ENCODE data around the gene CCDC126. TPM values are rescaled to one million over a fixed set of nuclear protein-coding genes. Genes with fewer than 3 reads are reported as not detected.
A peak's percentile ranks its signal among the peaks of the same experiment; 100 is the strongest.
"Not testable (repeated sequence)": the region's sequence is repeated elsewhere in the genome, so short reads cannot be mapped to it uniquely, and the experiment has no call there.

The CCDC126 gene, protein sequence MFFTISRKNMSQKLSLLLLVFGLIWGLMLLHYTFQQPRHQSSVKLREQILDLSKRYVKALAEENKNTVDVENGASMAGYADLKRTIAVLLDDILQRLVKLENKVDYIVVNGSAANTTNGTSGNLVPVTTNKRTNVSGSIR
- 9.9 and 13.4 TPM in 2 replicates for total RNA-seq

DNA sequence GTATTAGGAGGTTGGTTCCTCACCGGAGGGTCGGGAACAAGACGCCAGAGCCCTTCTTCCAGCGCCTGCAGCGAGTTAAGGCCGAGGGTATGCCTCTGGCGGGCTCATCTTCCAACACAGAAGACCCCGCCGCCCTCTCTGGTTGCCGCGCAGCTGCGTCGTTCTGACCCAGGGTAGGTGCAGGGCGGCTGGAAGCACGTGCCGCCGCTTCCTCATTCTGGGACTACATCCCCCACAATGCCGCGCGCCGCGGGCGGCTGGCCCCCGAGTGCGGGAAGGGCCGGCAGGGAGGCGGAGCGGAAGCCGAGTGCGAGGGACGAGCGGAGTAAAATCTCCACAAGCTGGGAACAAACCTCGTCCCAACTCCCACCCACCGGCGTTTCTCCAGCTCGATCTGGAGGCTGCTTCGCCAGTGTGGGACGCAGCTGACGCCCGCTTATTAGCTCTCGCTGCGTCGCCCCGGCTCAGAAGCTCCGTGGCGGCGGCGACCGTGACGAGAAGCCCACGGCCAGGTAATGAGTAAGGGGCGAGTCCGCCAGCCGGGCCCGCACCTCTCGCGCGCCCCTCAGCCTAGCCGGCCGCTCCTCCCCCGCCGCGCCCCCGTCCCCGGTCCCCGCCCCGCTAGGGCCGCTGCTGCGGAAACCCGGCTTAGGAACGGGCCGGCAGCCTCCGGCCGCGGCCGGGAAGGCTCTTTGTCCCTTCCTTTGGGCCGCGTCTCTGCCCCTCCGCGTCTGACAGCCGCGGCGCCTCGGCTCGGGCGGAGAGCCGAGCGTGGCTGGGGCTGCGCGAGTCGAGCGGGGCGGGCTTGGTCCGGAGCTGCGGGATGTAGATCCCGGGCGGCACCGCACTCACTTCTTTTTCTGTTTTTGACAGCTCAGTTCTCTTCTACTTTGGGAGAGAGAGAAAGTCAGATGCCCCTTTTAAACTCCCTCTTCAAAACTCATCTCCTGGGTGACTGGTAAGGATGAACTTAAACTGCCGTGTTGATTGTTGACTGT is at the start of gene CCDC126:
CCDC126 (plus strand) TSS at position 289 of the 998 bp plus-strand sequence. CDS start 13,934 bp downstream, outside the sequence.
- TF ChIP-seq, protein P1, sequence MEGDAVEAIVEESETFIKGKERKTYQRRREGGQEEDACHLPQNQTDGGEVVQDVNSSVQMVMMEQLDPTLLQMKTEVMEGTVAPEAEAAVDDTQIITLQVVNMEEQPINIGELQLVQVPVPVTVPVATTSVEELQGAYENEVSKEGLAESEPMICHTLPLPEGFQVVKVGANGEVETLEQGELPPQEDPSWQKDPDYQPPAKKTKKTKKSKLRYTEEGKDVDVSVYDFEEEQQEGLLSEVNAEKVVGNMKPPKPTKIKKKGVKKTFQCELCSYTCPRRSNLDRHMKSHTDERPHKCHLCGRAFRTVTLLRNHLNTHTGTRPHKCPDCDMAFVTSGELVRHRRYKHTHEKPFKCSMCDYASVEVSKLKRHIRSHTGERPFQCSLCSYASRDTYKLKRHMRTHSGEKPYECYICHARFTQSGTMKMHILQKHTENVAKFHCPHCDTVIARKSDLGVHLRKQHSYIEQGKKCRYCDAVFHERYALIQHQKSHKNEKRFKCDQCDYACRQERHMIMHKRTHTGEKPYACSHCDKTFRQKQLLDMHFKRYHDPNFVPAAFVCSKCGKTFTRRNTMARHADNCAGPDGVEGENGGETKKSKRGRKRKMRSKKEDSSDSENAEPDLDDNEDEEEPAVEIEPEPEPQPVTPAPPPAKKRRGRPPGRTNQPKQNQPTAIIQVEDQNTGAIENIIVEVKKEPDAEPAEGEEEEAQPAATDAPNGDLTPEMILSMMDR (conservative IDR thresholded peaks at IDR 0.05; ENCODE audit: low read depth, low read length): no peak

DNA sequence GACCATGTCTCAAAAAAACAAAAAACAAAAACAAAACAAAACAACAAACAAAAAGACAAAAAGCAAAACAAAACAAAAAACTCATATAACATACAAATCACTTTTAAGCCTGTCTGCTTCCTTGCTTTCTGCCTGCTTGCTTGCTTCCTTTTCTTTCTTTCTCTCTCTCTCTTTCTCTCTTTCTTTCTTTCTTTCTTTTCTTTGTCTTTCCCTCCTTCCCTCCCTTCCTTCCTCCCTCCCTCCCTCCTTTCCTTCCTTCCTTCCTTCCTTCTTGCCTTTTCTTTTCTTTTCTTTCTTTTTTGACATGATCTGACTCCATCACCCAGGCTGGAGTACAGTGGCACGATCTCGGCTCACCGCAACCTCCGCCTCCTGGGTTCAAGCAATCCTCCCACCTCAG is 49.5 kb upstream of the CCDC126 start:
- no peak overlapping the region for H3K4me3 ChIP-seq (ENCODE audit: low read depth, low read length)
- DNase-seq (ENCODE audit: low read depth): no peak
- TF ChIP-seq, protein P1 (conservative IDR thresholded peaks at IDR 0.05; ENCODE audit: low read depth, low read length): no peak

More for the DNA sequence above, at the start of gene CCDC126:
- peak within 1 kb of the TSS; percentile 72 for H3K4me3 ChIP-seq (ENCODE audit: low read depth, low read length)
- DNase-seq (ENCODE audit: low read depth): peak; percentile 27

- DNase-seq (ENCODE audit: low read depth): no peak
These were observed 38.9 kb upstream of the CCDC126 start for GRCh38 chr7:23558303-23558702.

GRCh38 chr7:23570592-23571200 is 26.5 kb upstream of the CCDC126 start:
- TF ChIP-seq, protein P1 (conservative IDR thresholded peaks at IDR 0.05; ENCODE audit: low read depth, low read length): peak; percentile 96
- peak; percentile 25 for DNase-seq (ENCODE audit: low read depth)

More at GRCh38 chr7:23558303-23558702, 38.9 kb upstream of the CCDC126 start:
- H3K4me3 ChIP-seq (ENCODE audit: low read depth, low read length): no peak overlapping the region
- TF ChIP-seq, protein P1 (conservative IDR thresholded peaks at IDR 0.05; ENCODE audit: low read depth, low read length): no peak

DNA sequence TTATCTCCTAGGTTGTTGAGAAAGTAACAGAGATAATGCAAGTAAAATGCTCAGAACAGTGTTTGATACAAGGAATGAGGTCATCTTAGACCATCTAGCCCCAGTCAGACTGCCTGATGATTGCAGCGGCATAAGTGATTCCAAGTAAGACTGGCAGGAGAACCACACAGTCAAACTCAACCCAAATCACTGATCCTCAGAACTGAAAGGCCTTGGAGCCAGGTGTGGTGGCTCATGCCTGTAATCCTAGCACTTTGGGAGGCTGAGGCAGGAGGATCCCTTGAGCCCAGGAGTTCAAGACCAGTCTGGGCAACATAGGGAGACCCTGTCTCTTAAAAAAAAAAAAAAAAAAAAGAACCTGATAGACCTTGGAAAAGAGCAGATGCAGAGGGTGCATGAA is 15.2 kb upstream of the CCDC126 start:
- DNase-seq (ENCODE audit: low read depth); H3K4me3 ChIP-seq (ENCODE audit: low read depth, low read length): not testable (repeated sequence)

More at GRCh38 chr7:23570592-23571200, 26.5 kb upstream of the CCDC126 start:
- H3K4me3 ChIP-seq (ENCODE audit: low read depth, low read length): no peak overlapping the region

GRCh38 chr7:23585304-23585703 is 11.9 kb upstream of the CCDC126 start:
- H3K4me3 ChIP-seq (ENCODE audit: low read depth, low read length); DNase-seq (ENCODE audit: low read depth): not testable (repeated sequence)

DNA sequence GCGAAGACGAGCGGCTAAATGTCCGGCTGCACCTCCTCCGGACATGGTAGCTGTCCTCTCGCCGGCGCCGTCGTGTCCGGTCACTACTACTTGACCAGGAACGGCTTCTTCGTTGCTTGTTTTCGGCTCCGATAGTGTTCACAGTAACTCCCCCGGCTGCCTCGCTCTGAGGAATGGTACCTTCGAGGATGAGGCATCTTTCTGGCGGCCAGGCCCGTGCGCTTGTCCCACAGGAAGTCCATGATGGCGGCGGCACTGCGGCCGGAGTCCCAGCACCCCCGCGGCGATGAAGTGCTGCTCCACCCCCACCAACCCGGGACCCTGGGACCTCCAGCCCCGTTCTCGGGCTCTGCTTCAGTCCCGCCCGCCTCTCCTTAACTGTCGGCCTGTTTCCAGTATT is 11.0 kb upstream of the CCDC126 start:
- DNase-seq (ENCODE audit: low read depth): no peak
- TF ChIP-seq, protein P1 (conservative IDR thresholded peaks at IDR 0.05; ENCODE audit: low read depth, low read length): no peak
- no peak overlapping the region for H3K4me3 ChIP-seq (ENCODE audit: low read depth, low read length)

All from epithelial cell of proximal tubule (primary cell).